Measurements from ENCODE around the gene MMP19. TPM values are rescaled to one million over a fixed set of nuclear protein-coding genes. Genes with fewer than 3 reads are reported as not detected.

MMP19 gene
- total and polyA plus RNA-seq, 2 of the 4 experiments (the other 2 are of a cell fraction), result 9.9 to 34.7 TPM

DNA sequence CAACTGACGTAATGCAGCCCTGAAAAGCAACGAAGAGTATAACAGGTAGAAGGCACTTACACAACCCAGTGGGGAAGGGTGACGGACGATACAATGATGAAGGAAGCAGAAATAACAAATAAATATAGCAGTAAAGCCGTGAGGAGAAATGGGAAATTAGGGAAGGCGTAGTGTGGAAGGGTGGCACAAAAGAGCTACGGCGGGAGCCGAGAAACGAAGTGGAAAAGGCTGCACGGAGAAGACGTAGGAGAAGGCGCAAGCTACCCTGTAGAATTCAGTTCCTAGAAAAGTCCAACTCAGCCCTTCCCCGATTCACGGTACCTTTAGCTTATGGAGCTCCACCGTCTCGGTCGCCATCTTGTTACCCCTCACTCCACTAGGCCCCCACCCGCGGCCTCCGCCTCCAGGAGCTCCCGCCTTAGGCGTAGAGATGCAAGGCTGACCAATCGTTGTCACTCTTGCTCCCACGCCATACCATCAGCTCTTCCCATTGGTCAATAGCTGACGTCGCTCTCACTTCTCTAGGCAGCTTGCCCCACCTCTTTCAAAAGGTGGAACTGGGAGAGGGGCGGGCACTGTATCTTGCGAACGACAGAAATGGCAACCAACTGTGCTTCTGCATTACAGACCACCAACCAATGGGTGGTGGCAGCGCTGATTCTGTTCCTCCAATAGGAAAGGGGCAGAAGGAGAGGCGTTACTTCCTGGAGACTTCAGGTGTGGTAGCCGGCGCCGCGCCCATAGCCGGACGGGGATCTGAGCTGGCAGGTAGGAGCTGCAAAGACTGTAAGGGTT lies 25.2 kb downstream of the MMP19 start, which contains the start of the genes ORMDL2 and SARNP:
TSS of gene ORMDL2 (plus strand) at position 697 of the 795 bp plus-strand sequence. CDS start 959 bp downstream, outside the sequence.
TSS of gene SARNP (minus strand) at position 380 of the 795 bp plus-strand sequence. CDS start at position 357, 23 bp downstream.
- peak; percentile 100 for DNase-seq
- Histone ChIP-seq H3K9me1 (ENCODE audit: insufficient read depth, low read length) (peaks cover 5% of the 10 kb centered on the region), H3K79me1 (ENCODE audit: low read depth in 1 of 2, low read length in 2 of 2) (peaks cover 16 to 39% of the 10 kb centered on the region in 2 experiments; a peak in 3 of 4 replicates), H3K4me2 (ENCODE audit: low read depth, low read length) (peak within 1 kb of the TSS; percentile 99), H2BK15ac (ENCODE audit: low read depth, low read length) (peak within 1 kb of the TSS; percentile 48; the same call in 2 of the 3 replicates), H2AK5ac (ENCODE audit: low read depth, low read length) (peak within 1 kb of the TSS; percentile 95), H2BK120ac (ENCODE audit: low read depth, low read length) (peak within 1 kb of the TSS; percentile 57), H4K8ac (ENCODE audit: low read depth in 2 of 2, low read length in 2 of 2) (peak within 1 kb of the TSS; percentile 93 to 94), H3K56ac (ENCODE audit: extremely low read depth, insufficient read depth, low read length) (peak within 1 kb of the TSS; percentile 98), H3K9ac (ENCODE audit: low read depth, low read length) (peak within 1 kb of the TSS; percentile 96), H4K20me1 (ENCODE audit: insufficient read depth, low read length) (peaks cover 32% of the 10 kb centered on the region; the same call in 1 of the 2 replicates), H2BK20ac (ENCODE audit: low read depth, low read length) (no peak within 1 kb of the TSS), H3K36me3 (ENCODE audit: control insufficient read depth, insufficient read depth, low read length) (peaks cover 21% of the 10 kb centered on the region), H2AFZ (replicated peaks; ENCODE audit: low read length, poor library complexity) (peak within 1 kb of the TSS; percentile 98), H3K27ac (ENCODE audit: insufficient read depth, low read length) (peak within 1 kb of the TSS; percentile 84), H3K27me3 (ENCODE audit: control insufficient read depth, insufficient read depth, low read length) (no peaks in the 10 kb centered on the region), H3K4me3 (ENCODE audit: insufficient read depth, low read depth, low read length) (peak within 1 kb of the TSS; percentile 63), H3K14ac (replicated peaks; ENCODE audit: low read depth, low read length) (peak within 1 kb of the TSS; percentile 96), H4K5ac (ENCODE audit: low read depth, low read length) (peak within 1 kb of the TSS; percentile 81), H3K18ac (ENCODE audit: low read depth, low read length) (peak within 1 kb of the TSS; percentile 38), H4K91ac (ENCODE audit: insufficient read depth, low read depth, low read length) (peak within 1 kb of the TSS; percentile 94), H3K4ac (ENCODE audit: low read depth, low read length) (peak within 1 kb of the TSS; percentile 89), H2AK9ac (replicated peaks; ENCODE audit: low read depth, low read length, poor library complexity) (peak within 1 kb of the TSS; percentile 91), H2BK5ac (ENCODE audit: low read depth, low read length, poor library complexity, severe bottlenecking) (peak within 1 kb of the TSS; percentile 74), H3K4me1 (ENCODE audit: control insufficient read depth, insufficient read depth, low read length) (peaks cover 7% of the 10 kb centered on the region), H3K23ac (ENCODE audit: low read depth, low read length) (peak within 1 kb of the TSS; percentile 95), H3K9me3 (ENCODE audit: control insufficient read depth, insufficient read depth, low read length) (no peaks in the 10 kb centered on the region)
- 0% methylated on average over 7 of the region's 38 CpGs; no CpG with 5 or more reads in 1 of the 2 experiments for WGBS, 2 experiments (ENCODE audit: extremely low coverage in 2 of 2, insufficient read length in 1 of 2)
- in situ Hi-C loops (cut with MboI; ENCODE audit: low sequenced_read_pairs), result loop anchor here (10.0 kb wide), 1 partner anchor 127 kb away; no protein-coding TSS in a partner anchor
- CTCF ChIA-PET, result interaction anchor here (1.0 to 1.6 kb wide), 3 partner anchors 20 to 107 kb away, joined by 3 to 4 read pairs (median 4); no protein-coding TSS in a partner anchor
- no TSS peak for BruUV-seq (replicated peaks)
- TF ChIP-seq POLR2A (IDR thresholded peaks at IDR 0.05; ENCODE audit: low read depth, low read length) (peak; percentile 74; the same call in 1 of the 2 replicates), BHLHE40 (IDR thresholded peaks at IDR 0.05; ENCODE audit: low read depth, low read length) (no peak), MAFK (IDR thresholded peaks at IDR 0.05; ENCODE audit: low read depth, low read length) (no peak), MAZ (IDR thresholded peaks at IDR 0.05; ENCODE audit: borderline replicate concordance, low read depth, low read length) (peak; percentile 100), CEBPB (IDR thresholded peaks at IDR 0.05; ENCODE audit: low read depth, low read length) (peak; percentile 69), FOS (IDR thresholded peaks at IDR 0.05; ENCODE audit: low read depth, low read length) (peak; percentile 82), NFE2L2 (IDR thresholded peaks at IDR 0.05; ENCODE audit: low read depth, low read length) (no peak)
- intact Hi-C loops (cut with micrococcal nuclease), result loop anchor here (5.0 to 10.0 kb wide), 4 partner anchors 75 to 290 kb away; partner anchors contain the start of genes DGKA, GDF11 and RPS26
- dilution Hi-C loops (cut with HindIII; ENCODE audit: low sequenced_read_pairs, unreplicated experiment), result no loop called here
- ATAC-seq (ENCODE audit: low read depth), result peak; percentile 97
- POLR2A ChIA-PET (ENCODE audit: unreplicated experiment), result interaction anchor here (0.6 to 2.4 kb wide), 4 partner anchors 13 to 788 kb away, joined by 3 to 19 read pairs (median 6); partner anchors contain the start of genes DNAJC14 and PYM1
